Measurements from ENCODE around the gene PLCB4. TPM values are rescaled to one million over a fixed set of nuclear protein-coding genes. Genes with fewer than 3 reads are reported as not detected.

The PLCB4 gene
- total RNA-seq, 1 experiment from 2014 or later: 12.6 TPM

GRCh38 chr20:9308056-9308455 lies 239.2 kb downstream of the PLCB4 start:
- Mint-ChIP-seq H3K27me3 (ENCODE audit: low read depth) (no peaks in the 10 kb centered on the region), H3K36me3 (no peaks in the 10 kb centered on the region), H3K4me1 (peaks cover 15% of the 10 kb centered on the region), H3K4me3 (no peak overlapping the region), H3K9me3 (no peaks in the 10 kb centered on the region; the same call in 1 of the 2 replicates), H3K27ac (no peak overlapping the region)
- POLR2A ChIA-PET: no interaction called here
- DNase-seq (ENCODE audit: low spot score) (no peak), ATAC-seq (no peak)
- CTCF ChIA-PET: interaction anchor here (1.6 kb wide), 1 partner anchor 16 kb away, joined by 4 read pairs; no protein-coding TSS in a partner anchor
- TF ChIP-seq NR2C2 (CRISPR knock-in tag; IDR thresholded peaks at IDR 0.05) (no peak), ZMAT4 (CRISPR knock-in tag; IDR thresholded peaks at IDR 0.05) (no peak), ZNF396 (CRISPR knock-in tag; IDR thresholded peaks at IDR 0.05; ENCODE audit: borderline replicate concordance) (no peak), TP53 (CRISPR knock-in tag; IDR thresholded peaks at IDR 0.05) (no peak), ZSCAN18 (CRISPR knock-in tag; IDR thresholded peaks at IDR 0.05) (no peak), GRHL2 (CRISPR knock-in tag; IDR thresholded peaks at IDR 0.05; ENCODE audit: insufficient replicate concordance, severe bottlenecking) (no peak), HMGA2 (CRISPR knock-in tag; IDR thresholded peaks at IDR 0.05) (no peak), NFATC4 (CRISPR knock-in tag; IDR thresholded peaks at IDR 0.05) (no peak), FOXK1 (CRISPR knock-in tag; IDR thresholded peaks at IDR 0.05) (no peak), FOXJ3 (CRISPR knock-in tag; IDR thresholded peaks at IDR 0.05; ENCODE audit: borderline replicate concordance) (no peak), MYBL2 (CRISPR knock-in tag; IDR thresholded peaks at IDR 0.05) (no peak), ZNF281 (CRISPR knock-in tag; IDR thresholded peaks at IDR 0.05) (no peak), SP1 (CRISPR knock-in tag; conservative IDR thresholded peaks at IDR 0.05) (no peak)

- Mint-ChIP-seq H3K27me3 (ENCODE audit: low read depth) (no peaks in the 10 kb centered on the region), H3K4me3 (no peak overlapping the region), H3K36me3 (peaks cover 8% of the 10 kb centered on the region), H3K4me1 (peaks cover 15% of the 10 kb centered on the region), H3K9me3 (peaks cover 15% of the 10 kb centered on the region), H3K27ac (no peak overlapping the region; the same call in 1 of the 2 replicates)
- no peak for DNase-seq (ENCODE audit: low spot score)
- POLR2A ChIA-PET: no interaction called here
- ATAC-seq: no peak
- CTCF ChIA-PET: interaction anchor here (0.5 kb wide), 1 partner anchor 10 kb away, joined by 3 read pairs; no protein-coding TSS in a partner anchor
- TF ChIP-seq JUN (CRISPR knock-in tag; IDR thresholded peaks at IDR 0.05) (no peak), PRDM15 (CRISPR knock-in tag; IDR thresholded peaks at IDR 0.05) (peak; percentile 36; the same call in 1 of the 2 replicates)
Observed at GRCh38 chr20:9311132-9311531, 242.2 kb downstream of the PLCB4 start.

All from WTC11 (cell line).